HG02571 (cell line): ENCODE results near the gene TRIM40.

Experiments
- ATAC-seq: cut with Tn5 transposase; IDR thresholded peaks from one replicate; pipeline ENCODE4 v1.9.1; 2021; ENCODE audit warnings: mild to moderate bottlenecking, moderate library complexity; ENCODE audit not compliant: unreplicated experiment

The TRIM40 gene

DNA sequence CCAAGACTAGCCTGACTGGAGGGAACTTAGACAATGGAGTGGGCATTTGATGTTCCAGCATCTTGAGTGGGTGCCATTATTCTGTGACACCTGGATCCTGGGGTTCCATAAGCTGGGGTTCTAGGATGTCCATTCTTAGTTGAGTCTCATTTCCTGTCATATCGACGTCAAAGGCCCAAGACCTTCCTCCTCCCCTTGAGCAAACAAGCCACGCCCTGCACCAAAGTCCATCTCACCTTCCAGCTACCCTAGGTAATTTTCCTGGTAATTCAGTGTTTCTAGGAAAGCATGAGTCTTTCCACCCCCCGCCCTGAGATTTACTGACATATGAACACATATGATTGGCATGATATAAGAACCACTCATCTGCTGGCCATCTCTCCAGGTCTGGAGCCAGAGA lies at the start of gene TRIM40:
Gene TRIM40, plus strand, starts transcription at position 384 of the 400 bp plus-strand sequence. CDS start 897 bp downstream, outside the sequence.
- ATAC-seq = no peak

DNA sequence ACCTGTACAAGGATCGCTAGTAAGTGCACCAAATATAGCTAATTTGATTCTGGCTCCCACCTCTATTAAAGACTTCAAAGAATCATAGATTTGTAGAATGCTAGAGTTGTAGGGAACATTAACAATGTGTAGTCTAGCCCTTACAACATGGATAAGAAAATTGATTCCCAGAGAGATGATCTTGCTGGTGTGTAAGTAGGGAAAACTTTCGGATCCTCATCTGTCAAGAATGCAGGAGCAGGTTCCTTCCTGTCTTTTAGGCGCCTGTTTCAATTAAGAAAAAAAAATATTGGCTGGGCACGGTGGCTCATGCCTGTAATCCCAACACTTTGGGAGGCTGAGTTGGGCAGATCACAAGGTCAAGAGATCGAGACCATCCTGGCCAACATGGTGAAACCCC lies 48.1 kb upstream of the TRIM40 start:
- no peak for ATAC-seq

GRCh38 chr6:30091577-30092381 lies 44.2 kb upstream of the TRIM40 start:
- no peak for ATAC-seq

- no peak for ATAC-seq
Measured at GRCh38 chr6:30092852-30093543, 42.9 kb upstream of the TRIM40 start.

DNA sequence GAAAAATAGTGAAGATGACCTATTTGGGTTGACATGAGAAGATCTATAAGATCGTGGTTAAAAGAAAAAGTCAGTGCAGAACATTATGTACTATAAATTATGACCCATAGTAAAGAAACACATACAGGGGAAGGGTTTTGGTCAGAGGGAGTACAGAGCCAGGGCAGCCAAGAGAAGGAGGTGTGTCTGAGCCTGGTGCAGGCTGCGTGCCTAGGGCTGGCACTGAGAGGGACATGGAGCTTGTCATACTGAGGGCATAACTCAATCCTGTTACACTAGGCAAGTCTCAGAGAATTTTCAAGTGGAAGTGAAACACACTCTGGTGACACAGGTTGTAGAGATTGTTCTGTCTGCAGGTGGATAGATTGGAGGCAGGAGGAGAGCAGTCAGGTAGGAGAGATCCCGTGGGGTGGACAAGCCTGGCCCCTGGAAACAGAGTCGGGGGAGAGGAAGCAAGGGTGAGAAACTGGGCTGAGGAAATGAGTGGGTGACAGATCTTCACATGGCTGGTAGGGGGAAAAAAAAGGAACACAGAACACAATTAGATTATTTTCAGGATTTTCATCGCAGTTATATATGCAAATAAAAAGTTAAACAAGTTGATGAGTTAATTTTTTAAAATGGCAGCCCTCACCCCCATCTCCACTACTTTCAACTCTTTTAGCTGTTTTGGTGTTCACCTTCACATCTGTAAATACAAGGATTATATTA lies 41.8 kb upstream of the TRIM40 start:
- no peak for ATAC-seq

- no peak for ATAC-seq
Measured at GRCh38 chr6:30096829-30097228, 39.1 kb upstream of the TRIM40 start.

- ATAC-seq = no peak
Measured at GRCh38 chr6:30097902-30098768, 37.8 kb upstream of the TRIM40 start.

- ATAC-seq = no peak
Measured at GRCh38 chr6:30100154-30100553, 35.8 kb upstream of the TRIM40 start.

DNA sequence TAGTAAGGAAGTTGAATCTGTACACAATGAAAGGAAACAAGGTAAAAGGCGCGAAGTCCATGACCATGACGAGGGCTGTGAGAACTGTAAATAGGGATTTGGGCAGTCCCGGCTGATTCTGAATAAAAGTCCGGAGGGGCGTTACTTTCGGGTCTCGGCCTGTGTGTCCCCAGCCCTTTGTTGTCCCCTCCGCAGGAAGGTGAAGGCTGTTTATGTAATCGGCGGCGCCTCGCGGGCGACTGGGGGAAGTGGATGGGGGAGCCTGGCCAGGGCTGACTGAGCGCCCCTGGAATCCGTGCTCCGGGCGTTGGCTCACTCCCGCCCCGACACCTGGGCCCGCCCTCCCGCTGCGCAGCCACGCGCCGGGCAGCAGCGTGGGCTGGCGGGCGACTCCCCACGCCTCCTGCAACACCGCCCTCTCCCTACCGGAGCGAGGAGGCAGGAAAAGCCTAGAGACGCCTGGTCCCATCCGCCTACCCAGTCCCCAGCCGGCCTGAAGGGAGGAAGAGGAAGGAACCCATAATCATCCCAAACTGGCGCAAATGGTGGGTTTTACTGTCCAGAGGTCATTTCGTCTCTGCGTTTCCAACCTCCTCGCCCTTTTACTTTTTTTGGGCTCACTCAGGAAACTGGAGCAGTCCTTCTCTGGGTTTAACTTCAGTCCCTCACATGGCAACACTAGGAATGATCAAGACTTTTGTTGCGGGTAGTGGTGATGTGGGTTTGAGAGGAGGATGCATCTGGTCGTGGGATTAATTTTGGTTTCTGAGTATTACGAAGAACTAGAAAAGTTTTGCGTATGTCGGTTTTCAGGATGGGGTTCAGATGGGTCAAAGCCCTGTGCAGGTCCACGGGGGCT lies 35.1 kb upstream of the TRIM40 start:
- ATAC-seq = no peak

GRCh38 chr6:30101444-30102413 lies 34.2 kb upstream of the TRIM40 start:
- ATAC-seq = no peak

DNA sequence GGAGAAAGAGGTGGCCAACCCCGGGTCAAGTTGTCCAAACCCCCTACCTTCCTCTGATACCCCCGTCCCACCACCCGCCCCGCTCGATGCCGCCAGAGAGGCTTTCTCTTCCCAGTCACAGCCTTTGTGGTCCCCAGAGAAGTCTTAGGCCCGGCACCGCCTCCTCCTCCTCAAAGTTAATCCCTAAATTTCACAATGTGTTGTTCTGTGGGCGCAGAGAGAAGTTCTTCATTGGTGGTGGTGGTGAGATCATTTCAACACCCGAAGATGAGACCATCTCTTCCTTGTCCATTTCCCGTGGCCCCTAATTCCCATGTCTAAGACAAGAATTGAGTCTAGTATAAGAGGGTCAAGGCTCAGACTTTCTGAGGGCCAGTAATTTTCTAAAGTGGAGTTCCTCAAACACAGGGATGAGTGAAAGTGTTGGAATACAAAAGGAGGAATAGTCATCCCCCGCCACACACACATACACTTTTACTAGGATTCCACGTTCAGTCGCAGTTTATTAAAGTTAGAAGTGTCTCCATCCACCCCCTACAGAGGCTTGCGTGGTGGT lies 33.4 kb upstream of the TRIM40 start:
- no peak for ATAC-seq

DNA sequence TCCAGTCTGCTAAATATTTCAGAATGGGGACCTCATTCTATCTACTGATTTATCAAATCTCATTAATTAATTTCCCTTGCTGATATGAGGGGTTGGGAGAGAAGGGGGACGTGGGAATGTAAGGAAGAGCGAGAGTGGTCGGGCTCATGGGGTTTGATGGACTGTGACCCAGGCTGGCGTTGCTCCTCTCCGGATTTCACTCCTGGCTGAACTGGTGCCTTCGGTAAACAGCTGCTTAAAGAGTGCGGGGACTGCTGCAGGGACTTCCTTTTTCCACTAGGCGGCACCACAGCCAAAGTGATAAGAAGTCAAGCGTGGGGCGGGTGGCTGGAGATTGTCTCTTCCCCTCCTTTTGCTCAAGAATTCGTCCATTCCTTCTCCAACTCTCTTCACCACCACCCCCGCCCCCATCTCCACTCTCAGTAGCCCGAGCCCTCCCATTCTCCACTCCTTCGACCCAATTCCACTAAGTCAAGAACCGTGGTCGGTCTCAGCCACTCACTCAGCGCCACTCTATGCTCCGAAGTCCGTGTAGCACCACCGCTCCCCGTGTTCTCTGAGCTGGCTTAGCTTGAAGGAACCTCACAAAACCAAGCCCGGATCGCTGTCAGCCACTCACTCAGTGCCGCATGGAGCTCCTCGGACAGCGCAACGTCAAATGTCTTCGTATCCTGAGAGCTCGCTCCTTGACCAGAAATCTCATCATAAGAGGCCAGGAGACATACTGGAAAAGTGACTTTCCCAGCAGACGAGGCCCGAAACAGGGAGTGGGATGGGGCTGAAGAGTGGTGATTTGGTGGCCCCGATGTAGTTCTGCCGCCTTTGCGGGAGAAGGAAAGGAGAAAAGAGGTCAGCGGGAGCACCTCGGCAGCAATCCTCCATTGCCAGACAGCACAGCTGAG lies 32.7 kb upstream of the TRIM40 start:
- ATAC-seq = peak; percentile 65

DNA sequence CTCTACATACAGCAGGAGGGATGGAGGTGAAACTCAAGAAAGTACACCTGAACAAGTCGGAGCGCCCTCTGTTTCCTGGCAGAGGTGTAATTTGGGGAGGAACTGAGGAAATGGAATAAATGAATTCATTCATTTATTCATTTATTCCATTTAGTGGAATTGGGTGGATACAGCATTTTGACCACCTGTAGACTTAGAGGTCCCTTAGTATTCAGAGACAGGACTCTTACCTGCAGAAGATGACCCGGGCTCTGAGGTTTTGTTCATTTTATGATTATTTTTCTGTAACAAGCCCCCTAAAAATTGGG lies 32.1 kb upstream of the TRIM40 start:
- ATAC-seq = no peak

DNA sequence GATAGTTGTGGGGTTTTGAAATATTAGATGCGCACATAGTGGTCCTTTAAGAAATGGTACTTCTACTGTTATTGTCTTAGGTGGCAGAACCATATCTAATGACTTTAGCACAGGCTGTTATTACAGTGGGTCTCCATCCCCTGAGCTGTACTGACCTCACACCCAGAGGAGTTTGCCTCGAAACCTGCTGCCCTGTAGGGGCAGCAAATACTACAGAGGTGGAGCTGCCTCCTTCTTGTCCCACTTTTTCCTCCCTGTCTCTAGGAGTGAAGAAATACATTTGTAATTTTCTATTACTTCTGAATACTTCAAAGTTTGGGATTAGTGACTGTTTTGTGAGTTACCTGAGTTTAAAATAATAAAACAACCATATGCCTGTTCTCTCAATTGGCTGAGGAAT lies 31.3 kb upstream of the TRIM40 start:
- no peak for ATAC-seq

- no peak for ATAC-seq
Measured at GRCh38 chr6:30111266-30111856, 24.6 kb upstream of the TRIM40 start.

DNA sequence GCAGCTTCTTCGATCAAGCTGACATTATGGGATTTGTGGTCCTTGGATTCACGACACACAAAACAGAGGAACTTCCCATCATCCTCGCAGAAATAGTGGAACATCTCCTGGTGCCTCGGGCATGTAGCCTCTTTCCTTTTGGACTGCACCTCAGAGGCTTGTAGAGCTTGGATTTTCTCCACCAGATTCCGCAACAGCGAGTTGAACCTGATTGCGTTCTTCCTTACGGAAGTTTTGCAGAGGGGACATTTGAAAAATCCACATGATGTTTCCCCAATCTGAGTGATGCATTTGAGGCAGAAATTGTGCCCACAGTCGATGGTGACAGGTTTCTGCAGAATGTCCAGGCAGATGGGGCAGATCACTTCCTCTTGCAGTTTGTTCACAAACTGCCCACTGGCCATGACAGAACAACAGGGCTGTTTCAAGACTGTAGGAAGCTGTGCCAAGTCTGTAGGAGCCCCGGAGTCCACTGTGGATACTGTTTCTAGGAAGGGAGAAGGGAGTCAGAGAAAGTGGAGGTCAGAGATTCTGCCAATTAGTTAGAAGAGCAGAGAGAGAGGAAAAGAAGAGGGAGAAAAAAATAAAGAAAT lies 23.4 kb upstream of the TRIM40 start:
- ATAC-seq = no peak
